Activated naive CD8-positive, alpha-beta T cell (primary cell): ENCODE data around the gene CRCP.
"Not testable (repeated sequence)": the region's sequence is repeated elsewhere in the genome, so short reads cannot be mapped to it uniquely, and the experiment has no call there.

Experiments
- H3K27ac Mint-ChIP-seq: one replicate; pipeline ENCODE4 v1.8.0; 2021; ENCODE audit warnings: mixed read lengths
- H3K27me3 Mint-ChIP-seq: one replicate; pipeline ENCODE4 v1.8.0; 2021; ENCODE audit warnings: mixed read lengths
- H3K36me3 Mint-ChIP-seq: one replicate; pipeline ENCODE4 v1.8.0; 2021; ENCODE audit warnings: mixed read lengths
- H3K4me1 Mint-ChIP-seq: one replicate; pipeline ENCODE4 v1.8.0; 2021; ENCODE audit warnings: low read depth, mixed read lengths
- H3K4me3 Mint-ChIP-seq: one replicate; pipeline ENCODE4 v1.8.0; 2021; ENCODE audit warnings: mild to moderate bottlenecking, mixed read lengths
- H3K9me3 Mint-ChIP-seq: one replicate; pipeline ENCODE4 v1.8.0; 2021; ENCODE audit warnings: low read depth, mixed read lengths

The CRCP gene

GRCh38 chr7:66162622-66163021 is 48.0 kb downstream of the CRCP start:
- no peaks in the 10 kb centered on the region for H3K27me3 Mint-ChIP-seq
- H3K36me3 Mint-ChIP-seq, result peaks cover 8% of the 10 kb centered on the region
- no peaks in the 10 kb centered on the region for H3K4me1 Mint-ChIP-seq
- no peaks in the 10 kb centered on the region for H3K9me3 Mint-ChIP-seq
- no peak overlapping the region for H3K27ac Mint-ChIP-seq
- no peak overlapping the region for H3K4me3 Mint-ChIP-seq

GRCh38 chr7:66163186-66163610 is 48.6 kb downstream of the CRCP start:
- H3K27me3 Mint-ChIP-seq, result peaks cover 2% of the 10 kb centered on the region
- no peak overlapping the region for H3K27ac Mint-ChIP-seq
- no peaks in the 10 kb centered on the region for H3K4me1 Mint-ChIP-seq
- H3K36me3 Mint-ChIP-seq, result peaks cover 4% of the 10 kb centered on the region
- H3K9me3 Mint-ChIP-seq, result no peaks in the 10 kb centered on the region
- H3K4me3 Mint-ChIP-seq, result no peak overlapping the region

- Mint-ChIP-seq H3K4me3 (no peak overlapping the region), H3K4me1 (no peaks in the 10 kb centered on the region)
These were observed 49.7 kb downstream of the CRCP start for GRCh38 chr7:66164356-66164755.

GRCh38 chr7:66167773-66168387 is 53.2 kb downstream of the CRCP start:
- H3K9me3 Mint-ChIP-seq, result no peaks in the 10 kb centered on the region
- no peaks in the 10 kb centered on the region for H3K4me1 Mint-ChIP-seq
- no peak overlapping the region for H3K27ac Mint-ChIP-seq
- H3K27me3 Mint-ChIP-seq, result peaks cover 2% of the 10 kb centered on the region
- no peaks in the 10 kb centered on the region for H3K36me3 Mint-ChIP-seq
- no peak overlapping the region for H3K4me3 Mint-ChIP-seq

More at GRCh38 chr7:66164356-66164755, 49.7 kb downstream of the CRCP start:
- Mint-ChIP-seq H3K9me3 (no peaks in the 10 kb centered on the region), H3K36me3 (no peaks in the 10 kb centered on the region), H3K27ac (no peak overlapping the region), H3K27me3 (peaks cover 2% of the 10 kb centered on the region)

- H3K27me3 Mint-ChIP-seq, result peaks cover 2% of the 10 kb centered on the region
- H3K4me3 Mint-ChIP-seq, result no peak overlapping the region
- H3K9me3 Mint-ChIP-seq, result no peaks in the 10 kb centered on the region
- peaks cover 2% of the 10 kb centered on the region for H3K4me1 Mint-ChIP-seq
- H3K36me3 Mint-ChIP-seq, result no peaks in the 10 kb centered on the region
- no peak overlapping the region for H3K27ac Mint-ChIP-seq
These were observed 55.0 kb downstream of the CRCP start for GRCh38 chr7:66169616-66170015.

GRCh38 chr7:66170309-66171231 is 55.9 kb downstream of the CRCP start:
- no peaks in the 10 kb centered on the region for H3K36me3 Mint-ChIP-seq
- no peak overlapping the region for H3K4me3 Mint-ChIP-seq
- H3K27me3 Mint-ChIP-seq, result peaks cover 2% of the 10 kb centered on the region
- H3K9me3 Mint-ChIP-seq, result no peaks in the 10 kb centered on the region
- H3K4me1 Mint-ChIP-seq, result peaks cover 2% of the 10 kb centered on the region
- no peak overlapping the region for H3K27ac Mint-ChIP-seq

GRCh38 chr7:66172536-66173401 is 58.1 kb downstream of the CRCP start:
- not testable (repeated sequence) for H3K27me3 Mint-ChIP-seq, H3K4me1 Mint-ChIP-seq

GRCh38 chr7:66173856-66174255 is 59.2 kb downstream of the CRCP start:
- Mint-ChIP-seq H3K36me3 (no peaks in the 10 kb centered on the region), H3K27ac (no peak overlapping the region), H3K27me3 (no peaks in the 10 kb centered on the region), H3K4me1 (peaks cover 2% of the 10 kb centered on the region), H3K4me3 (no peak overlapping the region), H3K9me3 (no peaks in the 10 kb centered on the region)

More at GRCh38 chr7:66172536-66173401, 58.1 kb downstream of the CRCP start:
- not testable (repeated sequence) for H3K4me3 Mint-ChIP-seq, H3K27ac Mint-ChIP-seq, H3K36me3 Mint-ChIP-seq, H3K9me3 Mint-ChIP-seq

- not testable (repeated sequence) for H3K27me3 Mint-ChIP-seq, H3K4me3 Mint-ChIP-seq
These were observed 60.4 kb downstream of the CRCP start for GRCh38 chr7:66175006-66175405.

GRCh38 chr7:66176914-66177313 is 62.3 kb downstream of the CRCP start:
- H3K4me1 Mint-ChIP-seq, result peaks cover 2% of the 10 kb centered on the region
- no peaks in the 10 kb centered on the region for H3K36me3 Mint-ChIP-seq
- no peak overlapping the region for H3K27ac Mint-ChIP-seq
- H3K4me3 Mint-ChIP-seq, result no peak overlapping the region
- H3K9me3 Mint-ChIP-seq, result no peaks in the 10 kb centered on the region
- H3K27me3 Mint-ChIP-seq, result no peaks in the 10 kb centered on the region

More at GRCh38 chr7:66175006-66175405, 60.4 kb downstream of the CRCP start:
- not testable (repeated sequence) for H3K9me3 Mint-ChIP-seq, H3K36me3 Mint-ChIP-seq, H3K27ac Mint-ChIP-seq, H3K4me1 Mint-ChIP-seq

GRCh38 chr7:66178258-66178657 is 63.6 kb downstream of the CRCP start:
- Mint-ChIP-seq H3K9me3 (no peaks in the 10 kb centered on the region), H3K27ac (no peak overlapping the region), H3K4me3 (no peak overlapping the region), H3K4me1 (peaks cover under 1% of the 10 kb centered on the region), H3K36me3 (no peaks in the 10 kb centered on the region), H3K27me3 (no peaks in the 10 kb centered on the region)

- H3K27ac Mint-ChIP-seq, result no peak overlapping the region
- no peaks in the 10 kb centered on the region for H3K4me1 Mint-ChIP-seq
- peaks cover 2% of the 10 kb centered on the region for H3K36me3 Mint-ChIP-seq
- no peak overlapping the region for H3K4me3 Mint-ChIP-seq
- H3K9me3 Mint-ChIP-seq, result no peaks in the 10 kb centered on the region
- H3K27me3 Mint-ChIP-seq, result no peaks in the 10 kb centered on the region
These were observed 66.7 kb downstream of the CRCP start for GRCh38 chr7:66181329-66181728.

- Mint-ChIP-seq H3K27ac (no peak overlapping the region), H3K27me3 (no peaks in the 10 kb centered on the region), H3K36me3 (peaks cover 2% of the 10 kb centered on the region), H3K9me3 (no peaks in the 10 kb centered on the region), H3K4me1 (no peaks in the 10 kb centered on the region), H3K4me3 (no peak overlapping the region)
These were observed 67.2 kb downstream of the CRCP start for GRCh38 chr7:66181845-66182244.

GRCh38 chr7:66182920-66183319 is 68.3 kb downstream of the CRCP start:
- no peak overlapping the region for H3K27ac Mint-ChIP-seq
- no peaks in the 10 kb centered on the region for H3K9me3 Mint-ChIP-seq
- no peak overlapping the region for H3K4me3 Mint-ChIP-seq
- H3K27me3 Mint-ChIP-seq, result no peaks in the 10 kb centered on the region
- no peaks in the 10 kb centered on the region for H3K4me1 Mint-ChIP-seq
- H3K36me3 Mint-ChIP-seq, result peaks cover 2% of the 10 kb centered on the region

- no peak overlapping the region for H3K4me3 Mint-ChIP-seq
- no peaks in the 10 kb centered on the region for H3K9me3 Mint-ChIP-seq
- peaks cover 2% of the 10 kb centered on the region for H3K36me3 Mint-ChIP-seq
- H3K4me1 Mint-ChIP-seq, result no peaks in the 10 kb centered on the region
- peaks cover 1% of the 10 kb centered on the region for H3K27me3 Mint-ChIP-seq
- H3K27ac Mint-ChIP-seq, result no peak overlapping the region
These were observed 69.1 kb downstream of the CRCP start for GRCh38 chr7:66183700-66184099.
